Body of pancreas (tissue), 4 donors: ENCODE measurements around the gene TSHZ2.

ENCODE experiments used
- CTCF ChIP-seq, 7 experiments: fragments of 450-650 bp in 4 of 7; fragments of 200-600 bp in 3 of 7; sonication (generic) in 3 of 7; IDR thresholded peaks; one replicate each; pipeline ENCODE4 v1.5.1; 2016 to 2019; ENCODE audit warnings: antibody characterized with exemption in 7 of 7
- POLR2A ChIP-seq, 3 donors: fragments of 450-650 bp; IDR thresholded peaks; one replicate each; pipeline ENCODE4 v1.6.1; 2016; ENCODE audit warnings: antibody characterized with exemption in 3 of 3, mild to moderate bottlenecking in 2 of 3

GRCh38 chr20:52963131-52963530 lies 9.0 kb upstream of the TSHZ2 start:
- TF ChIP-seq POLR2A (IDR thresholded peaks at IDR 0.05) = no peak
- no peak for TF ChIP-seq CTCF (IDR thresholded peaks at IDR 0.05)
